Measurements from ENCODE around the gene TRPC3.

GRCh38 chr4:121991968-121992367, 40.1 kb upstream of the TRPC3 start:
- no peak for TF ChIP-seq CTCF (IDR thresholded peaks at IDR 0.05)
- TF ChIP-seq POLR2A (IDR thresholded peaks at IDR 0.05) = no peak
